Stimulated activated CD8-positive, alpha-beta memory T cell treated with anti-CD3 and anti-CD28 coated beads, Interleukin-7, amount 100 ng/mL, for 48 hours (primary cell): ENCODE data around the gene PEX26.
"Not testable (repeated sequence)": the region's sequence is repeated elsewhere in the genome, so short reads cannot be mapped to it uniquely, and the experiment has no call there.

Experiments
- DNase-seq, 2 donors: peaks; one replicate each; pipeline ENCODE4 v3.0.0-alpha.2; 2020; ENCODE audit warnings: low read depth in 1 of 2; ENCODE audit errors: extremely low read depth in 1 of 2

PEX26 gene

DNA sequence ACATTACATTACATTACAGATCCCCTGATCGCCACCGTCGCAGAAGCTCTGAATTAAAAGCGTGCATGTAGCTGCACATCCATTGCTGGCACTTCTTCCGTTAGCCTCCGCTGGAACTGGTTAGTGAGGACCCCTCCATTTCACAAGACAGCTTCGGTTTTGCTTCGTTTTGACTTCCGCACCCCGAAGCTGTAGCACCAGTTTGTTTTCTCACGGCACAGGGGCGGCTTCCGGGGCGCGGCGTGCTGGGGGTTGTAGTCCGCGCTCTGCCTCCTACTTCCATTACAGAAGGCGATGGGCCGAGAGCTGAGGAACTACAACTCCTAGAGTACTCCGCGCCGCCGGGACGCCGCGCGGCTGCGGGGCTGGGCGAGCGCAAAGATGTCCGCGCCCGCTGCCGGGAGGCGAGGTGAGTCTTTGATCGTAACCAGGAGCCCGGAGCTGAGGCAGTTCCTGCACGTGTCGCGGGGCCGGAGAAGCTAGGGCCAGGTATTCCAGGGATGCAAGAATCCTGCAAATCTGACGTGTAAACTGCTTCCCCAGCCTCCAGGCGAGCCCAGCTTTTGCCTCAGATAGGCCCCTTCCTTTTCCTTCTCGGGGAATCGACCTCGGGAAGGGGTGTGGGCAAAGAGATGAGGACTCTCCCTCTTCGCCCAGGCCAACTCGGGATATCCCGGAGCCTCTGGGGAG, at the start of gene PEX26:
TSS of gene PEX26 (plus strand) at position 352 of the 690 bp plus-strand sequence. CDS start 387 bp downstream, outside the sequence.
- DNase-seq: peak; percentile 92

- DNase-seq: no peak
Measured at GRCh38 chr22:18028817-18029527, 48.8 kb upstream of the PEX26 start.

DNA sequence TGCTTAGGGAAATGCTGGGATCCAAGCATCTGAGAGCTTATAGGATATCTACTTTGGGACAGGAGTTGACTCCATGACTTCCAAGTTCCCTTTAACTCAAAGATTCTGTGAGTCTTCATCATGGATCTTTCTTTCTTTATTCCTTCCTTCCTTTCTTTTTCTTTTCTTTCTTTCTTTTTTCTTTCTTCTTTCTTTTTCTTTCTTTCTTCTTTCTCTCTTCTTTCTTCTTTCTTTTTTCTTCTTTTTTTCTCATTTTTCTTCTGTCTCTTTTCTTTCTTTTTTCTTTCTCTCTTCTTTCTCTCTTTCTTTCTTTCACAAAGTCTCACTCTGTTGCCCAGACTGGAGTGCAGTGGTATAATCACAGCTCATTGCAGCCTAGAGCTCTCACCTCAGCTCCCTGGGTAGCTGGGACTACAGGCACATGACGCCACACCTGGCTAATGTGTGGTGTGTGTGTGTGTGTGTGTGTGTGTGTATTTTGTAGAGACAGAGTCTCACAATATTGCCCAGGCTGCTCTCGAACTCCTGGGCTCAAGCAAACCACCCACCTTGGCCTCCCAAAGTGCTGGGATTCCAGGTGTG, 48.0 kb upstream of the PEX26 start:
- no peak for DNase-seq

GRCh38 chr22:18031695-18032454, 45.9 kb upstream of the PEX26 start:
- no peak for DNase-seq

GRCh38 chr22:18032455-18033101, 45.2 kb upstream of the PEX26 start:
- DNase-seq: no peak

DNA sequence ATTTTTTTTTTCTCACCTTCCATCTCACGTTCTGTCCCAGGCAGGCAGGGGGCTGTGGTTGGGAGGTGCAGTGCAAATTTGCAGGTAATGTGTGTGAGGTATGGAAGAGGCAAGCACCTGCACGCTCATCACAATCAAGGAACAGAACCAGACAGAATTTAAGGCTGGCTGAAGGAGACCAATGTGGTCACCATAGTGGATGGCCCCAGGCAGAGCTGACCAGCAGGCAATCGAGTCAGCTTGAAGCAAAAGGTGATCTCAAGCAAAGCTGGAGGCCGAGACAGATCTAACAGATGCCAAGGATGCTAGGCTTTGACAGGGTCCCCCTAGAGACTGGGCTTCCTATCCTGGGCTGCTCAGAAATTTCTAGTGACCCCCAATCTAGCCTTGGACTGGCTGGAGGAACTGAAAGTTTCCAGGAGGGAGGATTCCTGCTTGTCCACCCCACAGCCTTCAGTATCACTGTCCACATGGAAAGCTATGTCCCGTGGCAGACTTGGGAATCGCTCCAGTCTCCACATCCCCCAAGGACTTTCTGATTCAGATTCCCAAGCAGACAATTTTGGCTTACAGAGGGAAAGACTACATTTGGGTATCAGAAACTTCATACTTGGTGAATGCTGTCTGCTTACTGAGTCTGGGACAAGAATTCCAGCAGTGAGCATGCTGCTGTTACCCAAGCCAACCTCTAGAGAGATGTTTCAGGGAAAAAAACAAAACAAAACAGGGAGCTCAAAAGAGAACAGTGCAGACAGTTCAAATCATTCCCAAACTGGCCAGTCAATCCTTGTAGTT, 44.4 kb upstream of the PEX26 start:
- DNase-seq: no peak

- DNase-seq: no peak
Measured at GRCh38 chr22:18034076-18034475, 43.7 kb upstream of the PEX26 start.

- no peak for DNase-seq
Measured at GRCh38 chr22:18035751-18036150, 42.0 kb upstream of the PEX26 start.

DNA sequence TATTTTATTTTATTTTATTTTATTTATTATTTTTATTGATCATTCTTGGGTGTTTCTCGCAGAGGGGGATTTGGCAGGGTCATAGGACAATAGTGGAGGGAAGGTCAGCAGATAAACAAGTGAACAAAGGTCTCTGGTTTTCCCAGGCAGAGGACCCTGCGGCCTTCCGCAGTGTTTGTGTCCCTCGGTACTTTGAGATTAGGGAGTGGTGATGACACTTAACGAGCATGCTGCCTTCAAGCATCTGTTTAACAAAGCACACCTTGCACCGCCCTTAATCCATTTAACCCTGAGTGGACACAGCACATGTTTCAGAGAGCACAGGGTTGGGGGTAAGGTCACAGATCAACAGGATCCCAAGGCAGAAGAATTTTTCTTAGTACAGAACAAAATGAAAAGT, 36.9 kb upstream of the PEX26 start:
- DNase-seq: not testable (repeated sequence)

GRCh38 chr22:18042685-18043084, 35.1 kb upstream of the PEX26 start:
- DNase-seq: no peak

- no peak for DNase-seq
Measured at GRCh38 chr22:18044548-18045271, 33.1 kb upstream of the PEX26 start.

DNA sequence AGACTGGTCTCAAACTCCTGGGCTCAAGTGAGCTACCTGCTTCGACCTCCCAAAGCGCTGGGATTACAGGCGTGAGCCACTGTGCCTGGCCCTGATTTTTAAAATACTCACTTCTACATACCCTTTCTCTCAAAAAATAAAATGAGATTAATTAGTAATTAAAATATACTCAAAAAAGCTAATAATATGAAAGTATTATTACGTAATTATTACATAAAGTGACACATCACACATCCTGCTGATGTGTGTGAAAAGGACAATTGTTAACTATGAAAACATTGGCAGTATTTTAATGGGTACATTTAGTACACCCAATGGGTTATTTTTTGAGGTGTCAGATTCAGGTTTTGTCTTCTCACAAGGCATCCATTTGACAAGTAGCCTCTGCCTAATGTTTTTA, 32.0 kb upstream of the PEX26 start:
- DNase-seq: no peak

DNA sequence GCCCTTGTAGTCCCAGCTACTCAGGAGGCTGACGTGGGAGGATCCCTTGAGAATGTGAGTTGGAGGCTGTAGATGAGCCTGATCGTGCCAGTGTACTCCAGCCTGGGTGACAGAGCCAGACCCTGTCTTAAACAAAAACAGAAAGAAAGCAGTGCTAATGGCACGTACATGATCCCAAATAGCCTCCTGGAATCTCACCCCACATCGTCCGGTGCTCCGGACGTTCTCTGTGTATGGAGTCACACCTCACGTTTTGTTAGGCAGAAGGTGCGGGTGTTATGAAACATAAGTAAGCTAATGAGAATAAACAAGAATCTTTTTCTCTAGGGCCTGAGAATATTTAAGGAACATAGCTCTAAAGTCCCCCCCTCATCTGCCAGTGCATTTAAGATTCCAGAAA, 29.7 kb upstream of the PEX26 start:
- DNase-seq: no peak

GRCh38 chr22:18048441-18048898, 29.3 kb upstream of the PEX26 start:
- DNase-seq: no peak

DNA sequence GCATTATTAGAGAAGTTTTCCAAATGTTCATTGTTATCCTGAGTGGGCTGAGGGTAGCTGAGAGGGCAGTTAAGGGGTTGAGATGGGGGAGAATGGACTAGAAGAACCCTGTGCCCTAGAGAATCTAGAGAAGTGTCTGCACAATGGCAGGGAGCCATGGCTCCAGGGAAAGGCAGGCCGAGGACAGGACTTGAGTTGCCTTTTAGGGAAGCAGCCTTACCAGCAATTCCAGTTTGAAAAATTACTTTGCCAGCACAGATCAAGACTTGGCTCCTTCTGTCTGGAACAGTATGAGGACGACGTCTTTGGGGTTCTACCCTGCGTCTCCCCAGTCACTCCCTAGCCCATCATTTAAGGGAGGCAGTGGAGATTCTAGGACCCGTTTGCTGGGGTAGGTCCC, 27.7 kb upstream of the PEX26 start:
- DNase-seq: no peak

- DNase-seq: not testable (repeated sequence)
Measured at GRCh38 chr22:18051113-18051512, 26.7 kb upstream of the PEX26 start.

DNA sequence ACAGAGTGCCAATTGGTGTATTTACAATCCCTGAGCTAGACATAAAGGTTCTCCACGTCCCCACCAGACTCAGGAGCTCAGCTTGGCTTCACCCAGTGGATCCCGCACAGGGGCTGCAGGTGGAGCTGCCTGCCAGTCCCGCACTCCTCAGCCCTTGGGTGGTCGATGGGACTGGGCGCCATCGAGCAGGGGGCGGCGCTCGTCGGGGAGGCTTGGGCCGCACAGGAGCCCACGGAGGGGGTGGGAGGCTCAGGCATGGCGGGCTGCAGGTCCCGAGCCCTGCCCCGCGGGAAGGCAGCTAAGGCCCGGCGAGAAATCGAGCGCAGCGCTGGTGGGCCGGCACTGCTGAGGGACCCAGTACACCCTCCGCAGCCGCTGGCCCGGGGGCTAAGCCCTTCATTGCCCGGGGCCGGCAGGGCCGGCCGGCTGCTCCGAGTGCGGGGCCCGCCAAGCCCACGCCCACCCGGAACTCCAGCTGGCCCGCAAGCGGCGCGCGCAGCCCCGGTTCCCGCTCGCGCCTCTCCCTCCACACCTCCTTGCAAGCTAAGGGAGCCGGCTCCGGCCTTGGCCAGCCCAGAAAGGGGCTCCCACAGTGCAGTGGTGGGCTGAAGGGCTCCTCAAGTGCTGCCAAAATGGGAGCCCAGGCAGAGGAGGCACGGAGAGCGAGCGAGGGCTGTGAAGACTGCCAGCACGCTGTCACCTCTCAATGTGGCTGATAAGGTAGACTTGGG, 24.4 kb upstream of the PEX26 start:
- not testable (repeated sequence) for DNase-seq

DNA sequence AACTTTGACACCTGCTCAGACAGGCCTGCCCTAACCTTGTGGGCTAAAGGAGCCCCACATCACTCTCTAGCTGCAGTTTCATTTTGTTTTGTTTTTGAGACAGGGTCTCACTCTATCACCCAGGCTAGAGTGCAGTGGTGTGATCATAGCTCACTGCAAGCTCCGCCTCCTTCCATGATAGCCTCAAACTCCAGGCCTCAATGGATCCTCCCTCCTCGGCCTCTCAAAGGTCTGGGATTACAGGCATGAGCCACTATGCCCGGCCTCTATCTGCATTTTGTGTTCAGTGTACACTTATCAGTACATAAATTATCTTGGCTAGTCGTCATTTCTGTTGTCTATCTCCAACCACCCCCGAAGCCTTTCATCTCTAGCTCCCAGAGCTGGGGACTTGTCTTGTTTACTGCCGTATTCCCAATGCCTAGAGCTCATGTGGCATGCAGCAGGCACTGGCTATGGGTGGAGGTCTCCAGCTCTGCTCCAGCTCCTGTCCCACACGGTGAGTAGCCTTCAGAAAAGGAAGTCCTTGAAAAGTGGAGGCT, 22.1 kb upstream of the PEX26 start:
- DNase-seq: no peak
